Measurements from ENCODE around the gene TEX29.

TEX29 gene

GRCh38 chr13:111291908-111292307 is 28.5 kb upstream of the TEX29 start:
- DNase-seq: no peak

GRCh38 chr13:111292710-111293485 is 27.5 kb upstream of the TEX29 start:
- DNase-seq: no peak

GRCh38 chr13:111295886-111296285 is 24.6 kb upstream of the TEX29 start:
- no peak for DNase-seq

GRCh38 chr13:111296417-111296816 is 24.0 kb upstream of the TEX29 start:
- DNase-seq: no peak

- no peak for DNase-seq
Measured at GRCh38 chr13:111298214-111298975, 22.0 kb upstream of the TEX29 start.

GRCh38 chr13:111302045-111302726 is 18.3 kb upstream of the TEX29 start:
- DNase-seq: no peak

- no peak for DNase-seq
Measured at GRCh38 chr13:111303559-111303958, 16.9 kb upstream of the TEX29 start.

- no peak for DNase-seq
Measured at GRCh38 chr13:111304041-111304544, 16.3 kb upstream of the TEX29 start.

GRCh38 chr13:111304603-111305289 is 15.7 kb upstream of the TEX29 start:
- DNase-seq: no peak

GRCh38 chr13:111312944-111313590 is 7.4 kb upstream of the TEX29 start:
- DNase-seq: no peak

GRCh38 chr13:111313911-111314425 is 6.5 kb upstream of the TEX29 start:
- no peak for DNase-seq

- peak; percentile 64 for DNase-seq
Measured at GRCh38 chr13:111314852-111315251, 5.6 kb upstream of the TEX29 start.

- DNase-seq: no peak
Measured at GRCh38 chr13:111315347-111315995, 5.0 kb upstream of the TEX29 start.

- no peak for DNase-seq
Measured at GRCh38 chr13:111316161-111316730, 4.2 kb upstream of the TEX29 start.

GRCh38 chr13:111317042-111317550 is 3.3 kb upstream of the TEX29 start:
- no peak for DNase-seq

- DNase-seq: no peak
Measured at GRCh38 chr13:111317571-111318345, 2.7 kb upstream of the TEX29 start.

- no peak for DNase-seq
Measured at GRCh38 chr13:111318386-111318785, 2.1 kb upstream of the TEX29 start.

GRCh38 chr13:111319521-111319920 is 921 bp upstream of the TEX29 start:
- DNase-seq: no peak

- DNase-seq: no peak
Measured at GRCh38 chr13:111322001-111322915, 1.8 kb downstream of the TEX29 start.
